ELR (cell line): ENCODE results near the gene ANKRD31.
"Not testable (repeated sequence)": the region's sequence is repeated elsewhere in the genome, so short reads cannot be mapped to it uniquely, and the experiment has no call there.

Source experiments
- DNase-seq: peaks from one replicate; pipeline ENCODE4 v3.0.0-alpha.2; 2015; ENCODE audit warnings: low read depth

Gene ANKRD31

GRCh38 chr5:75236322-75237316, at the start of gene ANKRD31:
ANKRD31 (minus strand) TSS chr5:75236878; CDS start chr5:75236686, 192 bp downstream.
- peak; percentile 80 for DNase-seq

GRCh38 chr5:75286211-75286773, 49.6 kb upstream of the ANKRD31 start:
- no peak for DNase-seq

- no peak for DNase-seq
Observed at GRCh38 chr5:75282581-75282980, 45.9 kb upstream of the ANKRD31 start.

GRCh38 chr5:75281716-75282465, 45.2 kb upstream of the ANKRD31 start:
- DNase-seq: peak; percentile 62

GRCh38 chr5:75279321-75279720, 42.6 kb upstream of the ANKRD31 start:
- DNase-seq: no peak

- no peak for DNase-seq
Observed at GRCh38 chr5:75277463-75277862, 40.8 kb upstream of the ANKRD31 start.

GRCh38 chr5:75275756-75276155, 39.1 kb upstream of the ANKRD31 start:
- no peak for DNase-seq

GRCh38 chr5:75275147-75275546, 38.5 kb upstream of the ANKRD31 start:
- DNase-seq: no peak

- DNase-seq: no peak
Observed at GRCh38 chr5:75274486-75274885, 37.8 kb upstream of the ANKRD31 start.

GRCh38 chr5:75270605-75271004, 33.9 kb upstream of the ANKRD31 start:
- DNase-seq: not testable (repeated sequence)

- peak; percentile 57 for DNase-seq
Observed at GRCh38 chr5:75265731-75266130, 29.1 kb upstream of the ANKRD31 start.

GRCh38 chr5:75262271-75262670, 25.6 kb upstream of the ANKRD31 start:
- no peak for DNase-seq

GRCh38 chr5:75260708-75261107, 24.0 kb upstream of the ANKRD31 start:
- no peak for DNase-seq

GRCh38 chr5:75250452-75250851, 13.8 kb upstream of the ANKRD31 start:
- DNase-seq: not testable (repeated sequence)

GRCh38 chr5:75245023-75245422, 8.3 kb upstream of the ANKRD31 start:
- DNase-seq: no peak

GRCh38 chr5:75243510-75243909, 6.8 kb upstream of the ANKRD31 start:
- no peak for DNase-seq

- DNase-seq: no peak
Observed at GRCh38 chr5:75243100-75243499, 6.4 kb upstream of the ANKRD31 start.

- DNase-seq: no peak
Observed at GRCh38 chr5:75242067-75242466, 5.4 kb upstream of the ANKRD31 start.

GRCh38 chr5:75239681-75240080, 3.0 kb upstream of the ANKRD31 start:
- peak; percentile 17 for DNase-seq

GRCh38 chr5:75235711-75236110, 967 bp downstream of the ANKRD31 start:
- DNase-seq: no peak

- DNase-seq: peak; percentile 15
Observed at GRCh38 chr5:75234251-75234650, 2.4 kb downstream of the ANKRD31 start.

GRCh38 chr5:75226916-75227315, 9.8 kb downstream of the ANKRD31 start:
- no peak for DNase-seq

GRCh38 chr5:75225506-75225905, 11.2 kb downstream of the ANKRD31 start:
- no peak for DNase-seq
